Ishikawa (cell line): ENCODE measurements around the gene RRP15.

ENCODE experiments used
- CEBPB ChIP-seq: IDR thresholded peaks from 2 replicates; pipeline ENCODE4 v1.6.1; 2012
- CREB1 ChIP-seq: IDR thresholded peaks from 2 replicates; pipeline ENCODE4 v1.6.1; 2012; ENCODE audit warnings: low read depth
- EGR1 ChIP-seq: IDR thresholded peaks from 2 replicates; pipeline ENCODE4 v1.6.1; 2012
- EP300 ChIP-seq: IDR thresholded peaks from 2 replicates; pipeline ENCODE4 v1.6.1; 2012; ENCODE audit warnings: borderline replicate concordance
- FOXM1 ChIP-seq: IDR thresholded peaks from 2 replicates; pipeline ENCODE4 v1.6.1; 2012; ENCODE audit warnings: low read depth, borderline replicate concordance
- MAX ChIP-seq: IDR thresholded peaks from 2 replicates; pipeline ENCODE4 v1.6.1; 2012
- NFIC ChIP-seq: IDR thresholded peaks from 2 replicates; pipeline ENCODE4 v1.6.1; 2012
- RAD21 ChIP-seq: IDR thresholded peaks from 2 replicates; pipeline ENCODE4 v1.6.1; 2012; ENCODE audit warnings: low read depth
- REST ChIP-seq: IDR thresholded peaks from 2 replicates; pipeline ENCODE4 v1.6.1; 2012; ENCODE audit warnings: low read depth, mild to moderate bottlenecking
- TAF1 ChIP-seq: IDR thresholded peaks from 2 replicates; pipeline ENCODE4 v1.6.1; 2012; ENCODE audit warnings: low read depth, mild to moderate bottlenecking
- TCF12 ChIP-seq: IDR thresholded peaks from 2 replicates; pipeline ENCODE4 v1.6.1; 2012; ENCODE audit warnings: low read depth
- TEAD4 ChIP-seq: IDR thresholded peaks from 2 replicates; pipeline ENCODE4 v1.6.1; 2012
- YY1 ChIP-seq: IDR thresholded peaks from 2 replicates; pipeline ENCODE4 v1.6.1; 2012; ENCODE audit warnings: low read depth
- ZBTB7A ChIP-seq: IDR thresholded peaks from 2 replicates; pipeline ENCODE4 v1.6.1; 2012; ENCODE audit warnings: low read depth
- TF ChIP-seq, protein P1 (sequence below): IDR thresholded peaks from 2 replicates; pipeline ENCODE4 v1.6.1; 2012

Gene RRP15, protein sequence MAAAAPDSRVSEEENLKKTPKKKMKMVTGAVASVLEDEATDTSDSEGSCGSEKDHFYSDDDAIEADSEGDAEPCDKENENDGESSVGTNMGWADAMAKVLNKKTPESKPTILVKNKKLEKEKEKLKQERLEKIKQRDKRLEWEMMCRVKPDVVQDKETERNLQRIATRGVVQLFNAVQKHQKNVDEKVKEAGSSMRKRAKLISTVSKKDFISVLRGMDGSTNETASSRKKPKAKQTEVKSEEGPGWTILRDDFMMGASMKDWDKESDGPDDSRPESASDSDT

DNA sequence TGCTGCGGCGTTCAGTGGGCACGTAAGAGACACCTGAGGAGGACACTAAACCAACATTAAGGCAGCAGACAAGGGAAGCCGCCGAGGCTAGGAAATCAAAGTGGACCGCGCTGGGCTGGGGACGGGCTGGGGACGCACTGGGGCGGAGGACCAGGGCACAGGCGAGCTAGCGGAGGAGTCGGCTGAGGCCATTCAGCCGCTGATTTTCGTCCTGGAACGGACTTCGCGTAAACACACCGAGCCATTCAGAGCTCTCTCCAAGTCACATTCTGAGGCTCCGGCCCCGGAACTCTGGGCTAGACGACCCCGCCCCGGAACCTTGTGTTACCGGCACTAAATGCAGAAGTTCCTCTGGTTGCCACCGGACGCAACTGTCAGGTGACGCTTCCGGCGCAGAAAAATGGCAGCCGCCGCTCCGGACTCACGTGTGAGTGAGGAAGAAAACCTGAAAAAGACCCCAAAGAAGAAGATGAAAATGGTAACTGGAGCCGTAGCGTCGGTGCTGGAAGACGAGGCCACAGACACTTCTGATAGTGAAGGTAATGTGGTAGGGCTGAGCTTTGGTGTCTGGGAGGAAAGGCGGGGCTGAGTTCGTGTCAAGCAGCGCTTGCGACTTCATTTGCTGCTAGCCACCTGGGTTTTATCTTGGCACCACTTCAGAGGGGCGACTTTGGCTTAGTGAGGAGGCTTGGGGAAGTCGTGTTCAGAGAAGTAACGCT, at the start of gene RRP15:
Gene RRP15 (plus strand): TSS at position 377 of the 719 bp plus-strand sequence. CDS start 24 bp downstream, at position 401.
- TF ChIP-seq CEBPB (no peak), FOXM1 (no peak; the same call in 1 of the 2 replicates), EP300 (no peak; the same call in 1 of the 2 replicates), REST (peak; percentile 26; the same call in 1 of the 2 replicates), YY1 (peak; percentile 97), NFIC (peak; percentile 15; the same call in 1 of the 2 replicates), CREB1 (no peak), TCF12 (peak; percentile 74), EGR1 (peak; percentile 23; the same call in 1 of the 2 replicates), TAF1 (peak; percentile 99), ZBTB7A (no peak), RAD21 (peak; percentile 3; the same call in 1 of the 2 replicates), TEAD4 (peak; percentile 37; the same call in 1 of the 2 replicates), MAX (peak; percentile 98)
- TF ChIP-seq, protein P1, sequence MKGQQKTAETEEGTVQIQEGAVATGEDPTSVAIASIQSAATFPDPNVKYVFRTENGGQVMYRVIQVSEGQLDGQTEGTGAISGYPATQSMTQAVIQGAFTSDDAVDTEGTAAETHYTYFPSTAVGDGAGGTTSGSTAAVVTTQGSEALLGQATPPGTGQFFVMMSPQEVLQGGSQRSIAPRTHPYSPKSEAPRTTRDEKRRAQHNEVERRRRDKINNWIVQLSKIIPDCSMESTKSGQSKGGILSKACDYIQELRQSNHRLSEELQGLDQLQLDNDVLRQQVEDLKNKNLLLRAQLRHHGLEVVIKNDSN, result peak; percentile 86

GRCh38 chr1:218242171-218242570, 42.9 kb upstream of the RRP15 start:
- TF ChIP-seq EP300 (no peak), MAX (no peak)

DNA sequence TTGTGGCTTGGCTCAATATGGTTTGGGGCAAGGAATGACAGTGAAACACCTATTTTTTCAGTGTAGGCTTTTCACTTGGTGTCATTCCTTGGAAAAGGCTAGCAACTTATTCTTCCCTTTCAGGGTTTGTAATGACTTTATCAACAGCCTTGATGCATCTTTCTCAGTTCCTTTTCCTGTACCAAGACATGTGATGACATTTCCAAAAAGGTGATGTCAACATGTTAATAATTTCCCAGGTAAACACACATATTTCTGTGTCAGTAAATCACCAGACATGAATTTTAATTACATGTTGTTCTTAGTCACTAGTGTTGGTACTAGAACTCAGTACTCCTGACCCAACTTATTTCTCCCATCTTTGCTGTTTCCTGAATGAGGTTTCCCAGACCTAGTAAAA, 37.8 kb upstream of the RRP15 start:
- TF ChIP-seq TAF1, result no peak
- no peak for TF ChIP-seq RAD21
- TF ChIP-seq, protein P1, result no peak
- no peak for TF ChIP-seq EP300
- TF ChIP-seq TEAD4, result no peak
- TF ChIP-seq CREB1, result no peak
- TF ChIP-seq MAX, result no peak
- TF ChIP-seq FOXM1, result no peak
- no peak for TF ChIP-seq TCF12
- no peak for TF ChIP-seq NFIC
- TF ChIP-seq ZBTB7A, result no peak
- TF ChIP-seq CEBPB, result no peak
- no peak for TF ChIP-seq EGR1
- TF ChIP-seq REST, result no peak
- no peak for TF ChIP-seq YY1

DNA sequence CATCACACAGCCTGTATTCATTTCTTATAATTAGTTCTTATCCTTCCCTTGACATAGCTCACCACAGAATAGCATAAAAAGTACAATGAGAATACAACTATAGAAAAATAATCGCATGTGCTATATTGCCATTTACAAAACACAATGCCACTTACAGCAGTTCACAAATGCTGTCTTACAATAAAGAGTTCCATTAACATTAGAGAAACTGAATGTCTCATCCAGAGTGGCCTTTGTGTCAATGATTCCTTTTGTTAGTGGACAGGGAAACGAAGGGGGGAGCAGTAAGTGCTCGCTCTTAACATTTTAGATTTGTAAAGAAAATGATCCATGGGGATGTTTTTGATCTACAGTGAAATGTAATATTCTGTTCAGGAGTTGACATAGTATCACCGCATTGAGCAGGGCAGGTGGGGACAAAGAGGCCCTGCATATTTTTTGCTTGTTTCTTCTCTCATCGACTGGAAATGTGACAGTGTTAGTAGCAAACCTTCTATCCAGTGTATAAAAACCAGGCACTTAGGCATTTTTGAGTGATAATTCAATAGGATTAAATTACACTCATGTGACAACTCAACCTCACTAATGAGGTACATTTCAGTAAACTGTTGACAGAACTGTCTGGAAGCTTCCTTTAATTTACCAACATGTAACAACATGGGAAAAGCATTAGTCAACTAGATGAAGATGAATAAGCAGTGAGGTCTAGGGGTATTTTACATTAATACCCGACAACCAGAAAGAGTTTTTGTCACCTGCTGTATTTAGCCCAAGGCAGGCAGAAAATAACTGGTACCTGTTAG, 35.6 kb upstream of the RRP15 start:
- TF ChIP-seq MAX, result no peak
- no peak for TF ChIP-seq NFIC
- TF ChIP-seq REST, result no peak
- TF ChIP-seq ZBTB7A, result no peak
- TF ChIP-seq TCF12, result no peak
- TF ChIP-seq TAF1, result no peak
- no peak for TF ChIP-seq CREB1
- TF ChIP-seq EP300, result no peak
- no peak for TF ChIP-seq TEAD4
- TF ChIP-seq CEBPB, result no peak
- TF ChIP-seq, protein P1, result no peak
- no peak for TF ChIP-seq RAD21
- TF ChIP-seq YY1, result no peak
